Measurements from ENCODE around the gene PIK3R2. TPM values are rescaled to one million over a fixed set of nuclear protein-coding genes. Genes with fewer than 3 reads are reported as not detected.

PIK3R2 gene
- polyA plus RNA-seq, 1 donor from 2014 or later: 14.8 TPM

- Histone ChIP-seq H3K9me3 (ENCODE audit: low read length) (no peaks in the 10 kb centered on the region), H3K79me2 (replicated peaks; ENCODE audit: insufficient read depth, low read length) (no peaks in the 10 kb centered on the region), H4K20me1 (ENCODE audit: insufficient read depth) (no peaks in the 10 kb centered on the region), H3K9ac (ENCODE audit: low read length) (no peak overlapping the region), H3F3A (ENCODE audit: insufficient read depth, low read length, poor library complexity, severe bottlenecking) (no peaks in the 10 kb centered on the region), H3K4me3 (ENCODE audit: low read length) (no peak overlapping the region), H3K4me2 (ENCODE audit: low read length) (no peak overlapping the region), H3K36me3 (ENCODE audit: insufficient read depth, low read length) (no peaks in the 10 kb centered on the region), H3K27me3 (ENCODE audit: insufficient read depth, low read depth, low read length) (no peaks in the 10 kb centered on the region), H2AFZ (ENCODE audit: low read depth, low read length) (no peak overlapping the region), H3K9me2 (ENCODE audit: insufficient read depth, low read length) (no peaks in the 10 kb centered on the region), H3K27ac (ENCODE audit: low read length) (no peak overlapping the region)
- TF ChIP-seq SMC3 (conservative IDR thresholded peaks at IDR 0.05; ENCODE audit: poor library complexity) (no peak), EZH2 (IDR thresholded peaks at IDR 0.05; ENCODE audit: borderline replicate concordance, insufficient read depth, low read length, poor library complexity, severe bottlenecking) (no peak), REST (IDR thresholded peaks at IDR 0.05; ENCODE audit: borderline replicate concordance) (no peak), TAF1 (IDR thresholded peaks at IDR 0.05; ENCODE audit: low read depth) (no peak)
Measured at GRCh38 chr19:18130523-18131242, 22.3 kb upstream of the PIK3R2 start.

GRCh38 chr19:18131841-18132596 lies 20.9 kb upstream of the PIK3R2 start:
- Histone ChIP-seq H3F3A (ENCODE audit: insufficient read depth, low read length, poor library complexity, severe bottlenecking) (no peaks in the 10 kb centered on the region), H3K9me2 (ENCODE audit: insufficient read depth, low read length) (no peaks in the 10 kb centered on the region), H3K4me2 (ENCODE audit: low read length) (no peak overlapping the region), H3K9ac (ENCODE audit: low read length) (no peak overlapping the region), H2AFZ (ENCODE audit: low read depth, low read length) (no peak overlapping the region), H3K36me3 (ENCODE audit: insufficient read depth, low read length) (no peaks in the 10 kb centered on the region), H3K27ac (ENCODE audit: low read length) (no peak overlapping the region), H3K79me2 (replicated peaks; ENCODE audit: insufficient read depth, low read length) (no peaks in the 10 kb centered on the region), H4K20me1 (ENCODE audit: insufficient read depth) (no peaks in the 10 kb centered on the region), H3K9me3 (ENCODE audit: low read length) (no peaks in the 10 kb centered on the region), H3K4me3 (ENCODE audit: low read length) (no peak overlapping the region), H3K27me3 (ENCODE audit: insufficient read depth, low read depth, low read length) (no peaks in the 10 kb centered on the region)
- TF ChIP-seq EP300 (conservative IDR thresholded peaks at IDR 0.05; ENCODE audit: poor library complexity, severe bottlenecking) (no peak), CTCF (IDR thresholded peaks at IDR 0.05; ENCODE audit: poor library complexity, severe bottlenecking) (no peak), POLR2AphosphoS5 (IDR thresholded peaks at IDR 0.05) (no peak), SMC3 (conservative IDR thresholded peaks at IDR 0.05; ENCODE audit: poor library complexity) (no peak), TAF1 (IDR thresholded peaks at IDR 0.05; ENCODE audit: low read depth) (no peak), REST (IDR thresholded peaks at IDR 0.05; ENCODE audit: borderline replicate concordance) (no peak), MXI1 (conservative IDR thresholded peaks at IDR 0.05; ENCODE audit: poor library complexity, severe bottlenecking) (no peak), EZH2 (IDR thresholded peaks at IDR 0.05; ENCODE audit: borderline replicate concordance, insufficient read depth, low read length, poor library complexity, severe bottlenecking) (no peak), RAD21 (conservative IDR thresholded peaks at IDR 0.05) (no peak)

Data from neural cell (in vitro differentiated cells).